HEK293T (cell line): Measurements from ENCODE around the gene PICALM.

Source experiments
- CTCF ChIA-PET: fragments of 350-600 bp; formaldehyde crosslinking; extraction: SDS; loops from one replicate; lab custom pipeline; 2021; ENCODE audit warnings: antibody characterized with exemption, inconsistent platforms; lab: Yijun Ruan, JAX
- POLR2A ChIA-PET: fragments of 350-600 bp; formaldehyde crosslinking; extraction: SDS; loops from one replicate; lab custom pipeline; 2020; ENCODE audit warnings: antibody characterized with exemption, inconsistent platforms; lab: Yijun Ruan, JAX
- DNase-seq: peaks from one replicate; pipeline ENCODE4 v3.0.0; 2012; ENCODE audit warnings: mixed read lengths; ENCODE audit errors: extremely low spot score
- ARNT ChIP-seq: fragments of 450-650 bp; IDR thresholded peaks from 2 replicates; pipeline ENCODE4 v1.6.1; 2017; ENCODE audit warnings: mild to moderate bottlenecking
- BHLHE40 ChIP-seq: fragments of 450-650 bp; IDR thresholded peaks from 2 replicates; pipeline ENCODE4 v1.6.1; 2016; ENCODE audit warnings: mild to moderate bottlenecking, moderate library complexity, borderline replicate concordance
- CTBP1 ChIP-seq: fragments of 450-650 bp; IDR thresholded peaks from 2 replicates; pipeline ENCODE4 v1.6.1; 2016; ENCODE audit warnings: borderline replicate concordance
- ELF4 ChIP-seq: fragments of 450-650 bp; IDR thresholded peaks from 2 replicates; pipeline ENCODE4 v1.6.1; 2017; ENCODE audit warnings: antibody characterized with exemption
- FOXA1 ChIP-seq: fragments of 450-650 bp; IDR thresholded peaks from 2 replicates; pipeline ENCODE4 v1.6.1; 2016; ENCODE audit warnings: mild to moderate bottlenecking
- FOXK2 ChIP-seq: fragments of 450-650 bp; IDR thresholded peaks from 2 replicates; pipeline ENCODE4 v1.6.1; 2016; ENCODE audit warnings: mild to moderate bottlenecking
- FOXM1 ChIP-seq: fragments of 450-650 bp; IDR thresholded peaks from 2 replicates; pipeline ENCODE4 v1.6.1; 2017; ENCODE audit warnings: mild to moderate bottlenecking, borderline replicate concordance
- HDGF ChIP-seq: fragments of 450-650 bp; IDR thresholded peaks from 2 replicates; pipeline ENCODE4 v1.6.1; 2017; ENCODE audit warnings: antibody characterized with exemption, borderline replicate concordance
- L3MBTL2 ChIP-seq: fragments of 450-650 bp; conservative IDR thresholded peaks from 2 replicates; pipeline ENCODE4 v1.6.1; 2016; ENCODE audit warnings: mild to moderate bottlenecking
- LEF1 ChIP-seq: fragments of 450-650 bp; IDR thresholded peaks from 2 replicates; pipeline ENCODE4 v1.6.1; 2017; ENCODE audit warnings: mild to moderate bottlenecking, borderline replicate concordance
- NFRKB ChIP-seq: fragments of 450-650 bp; IDR thresholded peaks from 2 replicates; pipeline ENCODE4 v1.6.1; 2016; ENCODE audit warnings: mild to moderate bottlenecking, moderate library complexity
- SP1 ChIP-seq: fragments of 450-650 bp; IDR thresholded peaks from 2 replicates; pipeline ENCODE4 v1.6.1; 2017
- SUZ12 ChIP-seq: fragments of 450-650 bp; IDR thresholded peaks from 2 replicates; pipeline ENCODE4 v1.6.1; 2016; ENCODE audit warnings: mild to moderate bottlenecking
- TARDBP ChIP-seq: fragments of 450-650 bp; IDR thresholded peaks from 2 replicates; pipeline ENCODE4 v1.6.1; 2016
- ZNF384 ChIP-seq: fragments of 450-650 bp; IDR thresholded peaks from 2 replicates; pipeline ENCODE4 v1.6.1; 2016
- TF ChIP-seq, protein P1 (sequence below): fragments of 450-650 bp; IDR thresholded peaks from 2 replicates; pipeline ENCODE4 v1.6.1; 2016

Gene PICALM

DNA sequence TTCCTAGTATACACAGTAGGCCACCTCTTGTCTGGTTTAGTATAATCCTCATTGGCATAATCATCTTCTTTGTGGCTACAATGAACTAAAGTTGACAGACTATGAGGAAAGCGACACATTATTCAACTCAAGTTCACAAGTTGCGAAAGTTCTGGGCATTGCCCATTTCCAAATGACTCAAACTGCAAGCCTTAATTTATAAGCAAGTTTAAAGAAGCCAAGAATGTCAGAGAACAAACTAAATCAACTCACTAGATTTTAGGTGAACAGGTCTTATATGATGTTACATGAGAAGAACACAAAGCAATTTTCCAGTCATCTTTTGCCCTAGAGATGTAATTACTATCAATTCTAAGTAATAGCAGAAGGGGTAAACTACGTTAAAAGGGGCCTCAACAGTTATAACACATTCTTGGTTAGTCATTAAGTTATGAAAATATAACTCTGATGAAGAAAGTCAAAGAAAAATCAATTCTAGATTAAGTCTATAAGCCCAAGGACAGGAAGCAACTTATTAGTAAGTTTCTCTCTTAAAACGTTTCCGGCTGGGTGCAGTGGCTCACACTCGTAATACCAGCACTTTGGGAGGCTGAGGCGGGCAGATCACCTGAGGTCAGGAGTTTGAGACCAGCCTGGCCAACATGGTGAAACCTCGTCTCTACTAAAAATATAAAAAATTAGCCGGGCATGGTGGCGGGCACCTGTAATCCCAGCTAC, 21.5 kb downstream of the PICALM start:
- TF ChIP-seq FOXA1 (no peak), LEF1 (no peak), HDGF (no peak), ZNF384 (no peak), ARNT (no peak)
- TF ChIP-seq, protein P1, sequence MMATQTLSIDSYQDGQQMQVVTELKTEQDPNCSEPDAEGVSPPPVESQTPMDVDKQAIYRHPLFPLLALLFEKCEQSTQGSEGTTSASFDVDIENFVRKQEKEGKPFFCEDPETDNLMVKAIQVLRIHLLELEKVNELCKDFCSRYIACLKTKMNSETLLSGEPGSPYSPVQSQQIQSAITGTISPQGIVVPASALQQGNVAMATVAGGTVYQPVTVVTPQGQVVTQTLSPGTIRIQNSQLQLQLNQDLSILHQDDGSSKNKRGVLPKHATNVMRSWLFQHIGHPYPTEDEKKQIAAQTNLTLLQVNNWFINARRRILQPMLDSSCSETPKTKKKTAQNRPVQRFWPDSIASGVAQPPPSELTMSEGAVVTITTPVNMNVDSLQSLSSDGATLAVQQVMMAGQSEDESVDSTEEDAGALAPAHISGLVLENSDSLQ = no peak
- CTCF ChIA-PET = no interaction called here
- POLR2A ChIA-PET = interaction anchor here (0.6 kb wide), 1 partner anchor 55 kb away, joined by 4 read pairs; no protein-coding TSS in a partner anchor
- DNase-seq = no peak

DNA sequence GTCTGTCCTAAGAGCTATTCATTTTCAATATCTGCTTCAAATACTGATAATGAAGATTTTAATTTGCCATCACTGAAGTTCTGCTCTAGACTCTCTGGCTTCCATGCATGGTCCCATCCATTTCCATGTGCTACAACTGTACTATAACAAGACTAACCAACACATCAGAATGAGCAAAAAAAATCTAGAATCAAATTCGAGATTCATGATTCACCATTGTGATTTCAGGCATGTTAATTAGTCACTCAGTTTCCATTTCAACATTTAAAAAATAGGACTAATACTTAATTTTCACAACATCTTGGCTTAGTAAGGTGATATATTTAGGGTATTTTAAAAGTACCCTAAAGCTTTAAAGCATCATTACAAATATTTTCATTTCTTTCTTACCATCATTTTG, 22.8 kb downstream of the PICALM start:
- POLR2A ChIA-PET = interaction anchor here (1.2 kb wide), 1 partner anchor 24 kb away, joined by 3 read pairs; no protein-coding TSS in a partner anchor
- TF ChIP-seq, protein P1 = no peak
- TF ChIP-seq ELF4 (no peak), FOXA1 (no peak)
- CTCF ChIA-PET = no interaction called here
- no peak for DNase-seq

DNA sequence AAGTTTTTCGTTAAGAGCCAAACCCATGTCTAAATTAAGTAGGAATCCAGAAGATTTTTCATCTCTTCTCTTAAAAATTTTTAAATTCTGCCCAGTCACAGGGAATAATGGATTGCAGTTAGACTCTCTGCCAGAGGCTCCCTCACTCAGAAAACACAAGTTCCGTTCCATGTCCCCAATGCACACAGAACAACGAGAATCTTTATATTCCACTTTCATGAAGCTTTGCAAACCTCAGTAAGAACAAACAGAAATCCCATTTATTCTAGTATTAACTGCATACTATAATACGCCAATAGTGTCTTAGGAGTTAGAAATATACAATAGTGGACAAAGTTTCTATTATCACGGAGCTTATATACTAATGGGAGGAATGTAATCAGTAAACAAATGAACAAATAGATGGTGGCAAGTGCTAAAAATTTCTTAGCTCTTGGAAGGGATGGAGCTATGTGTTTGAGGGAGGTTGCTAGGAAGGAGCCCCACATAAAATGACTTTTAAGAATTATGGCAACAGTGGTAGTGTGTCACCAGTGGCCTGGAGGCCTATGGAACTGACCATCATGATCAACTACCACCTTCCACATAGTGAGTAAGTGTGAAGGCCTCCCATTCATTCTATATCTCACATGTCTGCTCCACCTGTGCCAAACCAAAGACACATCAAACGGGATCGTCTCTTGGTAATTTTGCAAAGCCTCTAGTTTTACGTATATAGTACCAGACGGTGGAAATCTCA, 24.9 kb downstream of the PICALM start:
- no peak for DNase-seq
- ChIA-PET CTCF (interaction anchor here (0.7 to 0.8 kb wide), 2 partner anchors 9 to 68 kb away, joined by 3 read pairs; no protein-coding TSS in a partner anchor), POLR2A (interaction anchor here (1.1 kb wide), 1 partner anchor 26 kb away, joined by 5 read pairs; the partner anchor contains the start of gene PICALM)
- TF ChIP-seq LEF1 (no peak), TARDBP (no peak), FOXA1 (no peak), FOXK2 (no peak), ZNF384 (no peak)

DNA sequence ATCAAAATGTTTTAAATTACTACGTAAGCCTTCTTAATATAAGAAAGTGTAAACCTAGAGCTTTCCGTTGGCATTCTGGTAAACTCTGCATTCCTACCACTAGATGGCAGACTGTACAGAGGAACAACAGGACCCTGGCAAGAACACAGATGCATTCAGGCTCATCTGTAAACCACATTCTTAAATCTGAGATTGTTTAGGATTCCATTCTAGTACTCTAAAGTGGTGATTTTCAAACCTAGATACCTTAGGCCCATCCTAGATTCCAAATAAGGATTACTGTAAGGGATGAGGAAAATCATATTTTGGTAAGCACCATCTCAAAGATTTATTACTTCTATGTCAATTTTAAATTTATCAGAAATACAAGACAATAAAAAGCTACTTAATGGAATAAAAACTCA, 26.9 kb downstream of the PICALM start:
- POLR2A ChIA-PET = no interaction called here
- peak; percentile 73 for DNase-seq

DNA sequence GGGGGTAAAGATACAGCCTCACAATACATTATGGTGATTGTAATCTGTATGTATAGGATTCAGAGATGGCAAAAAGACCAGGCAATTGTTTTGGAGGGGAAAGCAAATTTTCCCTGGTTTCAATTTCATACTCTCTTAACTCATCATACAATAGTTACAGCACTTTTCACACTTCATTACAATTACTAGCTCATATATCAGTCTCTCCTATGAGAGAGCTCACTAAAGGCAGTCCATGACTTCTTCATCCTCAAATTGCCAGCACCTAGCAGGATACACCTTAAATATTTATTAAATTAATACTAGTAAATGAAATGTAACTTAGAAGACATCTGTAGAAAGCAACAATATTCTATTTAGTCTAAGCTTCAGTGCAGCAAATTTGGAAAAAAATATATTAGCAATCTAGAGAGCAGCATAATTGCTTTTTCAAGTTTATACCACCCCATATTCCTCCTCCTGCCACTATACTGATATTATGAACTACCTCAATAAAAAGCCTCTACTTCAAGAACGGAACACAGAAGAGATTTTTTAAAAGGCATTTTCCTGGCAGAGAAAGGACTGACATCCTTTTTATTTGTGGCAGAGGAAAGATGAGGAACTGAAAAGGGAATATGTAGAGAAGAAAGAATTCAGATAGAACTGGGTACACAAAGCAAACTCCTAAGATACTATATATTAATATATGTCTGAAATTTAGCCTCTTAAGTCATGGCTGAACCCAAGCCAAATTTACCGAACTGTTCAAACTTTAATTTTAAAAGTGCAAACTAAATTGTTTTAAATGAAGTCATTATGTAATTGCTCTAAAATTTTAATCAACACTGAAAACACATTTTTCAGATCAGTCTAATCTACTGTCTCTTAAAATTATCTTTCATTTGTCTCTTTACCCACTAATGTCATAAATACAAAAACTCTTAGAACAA, 27.7 kb downstream of the PICALM start:
- no peak for TF ChIP-seq ARNT
- no peak for TF ChIP-seq ELF4
- no peak for TF ChIP-seq NFRKB
- no peak for TF ChIP-seq FOXA1
- no peak for TF ChIP-seq TARDBP
- no peak for TF ChIP-seq FOXK2
- no peak for TF ChIP-seq SP1
- TF ChIP-seq, protein P1 = no peak
- TF ChIP-seq BHLHE40 = no peak
- TF ChIP-seq SUZ12 = no peak
- TF ChIP-seq FOXM1 = no peak
- no peak for TF ChIP-seq LEF1
- no peak for TF ChIP-seq CTBP1
- no peak for TF ChIP-seq HDGF
- TF ChIP-seq ZNF384 = no peak
- ChIA-PET CTCF (interaction anchor here (0.5 to 1.4 kb wide), 8 partner anchors 10 to 186 kb away, joined by 3 to 9 read pairs (median 4); partner anchors contain the start of genes CCDC83 and PICALM), POLR2A (no interaction called here)
- DNase-seq = no peak

More for the DNA sequence above, 26.9 kb downstream of the PICALM start:
- CTCF ChIA-PET = interaction anchor here (0.5 to 1.4 kb wide), 8 partner anchors 9 to 187 kb away, joined by 3 to 9 read pairs (median 4); partner anchors contain the start of genes CCDC83 and PICALM
- TF ChIP-seq HDGF (no peak), FOXK2 (no peak), CTBP1 (no peak), SP1 (no peak), ARNT (no peak), L3MBTL2 (no peak), SUZ12 (no peak), LEF1 (no peak), NFRKB (no peak), ZNF384 (no peak), FOXA1 (no peak)
- TF ChIP-seq, protein P1 = no peak
